Uterus (tissue), 4 donors: ENCODE results near the gene SLC9A8. TPM values are rescaled to one million over a fixed set of nuclear protein-coding genes. Genes with fewer than 3 reads are reported as not detected.
A peak's percentile ranks its signal among the peaks of the same experiment; 100 is the strongest.
"Not testable (repeated sequence)": the region's sequence is repeated elsewhere in the genome, so short reads cannot be mapped to it uniquely, and the experiment has no call there.

Source experiments
- DNase-seq, 2 donors: peaks; one replicate each; pipeline ENCODE4 v3.0.0-alpha.2; 2019 to 2020
- H3K27ac ChIP-seq, 2 donors: fragments of 200-600 bp; sonication (generic); 1 replicate in 1 of 2; 2 replicates in 1 of 2; pipeline ENCODE4 v1.5.1; 2016 to 2018
- H3K27me3 ChIP-seq, 2 donors: fragments of 200-600 bp; sonication (generic); one replicate each; pipeline ENCODE4 v1.5.1; 2018 to 2019; ENCODE audit warnings: control low read depth in 1 of 2
- H3K36me3 ChIP-seq, 2 donors: fragments of 200-600 bp; sonication (generic); one replicate each; pipeline ENCODE4 v1.5.1; 2019; ENCODE audit warnings: control low read depth in 1 of 2
- H3K4me1 ChIP-seq, 2 donors: fragments of 200-600 bp; sonication (generic); one replicate each; pipeline ENCODE4 v1.5.1; 2018 to 2019; ENCODE audit warnings: control low read depth in 1 of 2
- H3K4me3 ChIP-seq, 2 donors: fragments of 200-600 bp; sonication (generic); 1 replicate in 1 of 2; 2 replicates in 1 of 2; pipeline ENCODE4 v1.5.1; 2018 to 2019; ENCODE audit warnings: mild to moderate bottlenecking in 1 of 2
- H3K9me3 ChIP-seq, 2 donors: fragments of 200-600 bp; sonication (generic); one replicate each; pipeline ENCODE4 v1.5.1; 2019; ENCODE audit warnings: control low read depth in 1 of 2
- CTCF ChIP-seq, 4 experiments: fragments of 200-600 bp in 2 of 4; fragments of 450-650 bp in 2 of 4; sonication (generic) in 2 of 4; IDR thresholded peaks; one replicate each; pipeline ENCODE4 v1.5.1; 2016 to 2019; ENCODE audit warnings: antibody characterized with exemption in 4 of 4, mild to moderate bottlenecking in 2 of 4, moderate library complexity in 1 of 4
- POLR2A ChIP-seq, 2 donors: fragments of 450-650 bp; IDR thresholded peaks; one replicate each; pipeline ENCODE4 v1.6.1; 2016; ENCODE audit warnings: antibody characterized with exemption in 2 of 2, mild to moderate bottlenecking in 1 of 2, moderate library complexity in 1 of 2
- intact Hi-C: fragments of 100-400 bp; cut with DNase I; formaldehyde crosslinking; loops from one replicate; pipeline ENCODE4 v1.15.1; 2023; ENCODE audit warnings: low total_unique reads
- total RNA-seq, 4 donors: library from RNA; depleted of rRNA in 3 of 4; stranded (reverse); fragments of >200 nt in 3 of 4; gene quantifications; one replicate each; pipeline versions ENCODE4 v1.1.0 to v1.2.4, GENCODE V29; 2014 to 2023
- donor health status: DM: yes; HTN: yes; CAD: no.

The SLC9A8 gene
- total RNA-seq, 4 donors from 2014 or later: 1.3 to 12.8 (median 4.3) TPM

- H3K27ac ChIP-seq: no peak overlapping the region
- no peaks in the 10 kb centered on the region for H3K27me3 ChIP-seq
- intact Hi-C loops: no loop called here
- peaks cover 0 to 6% of the 10 kb centered on the region in 2 donors for H3K4me1 ChIP-seq
- no peaks in the 10 kb centered on the region for H3K36me3 ChIP-seq
- DNase-seq: no peak
- H3K4me3 ChIP-seq: no peak overlapping the region
- no peak for TF ChIP-seq CTCF (IDR thresholded peaks at IDR 0.05)
- no peak for TF ChIP-seq POLR2A (IDR thresholded peaks at IDR 0.05)
- H3K9me3 ChIP-seq: no peaks in the 10 kb centered on the region
Observed at GRCh38 chr20:49766979-49767521, 45.6 kb upstream of the SLC9A8 start.

GRCh38 chr20:49768204-49769047 is 44.2 kb upstream of the SLC9A8 start:
- H3K9me3 ChIP-seq: no peaks in the 10 kb centered on the region
- DNase-seq: peak; percentile 60 to 81
- TF ChIP-seq CTCF (IDR thresholded peaks at IDR 0.05): no peak
- peaks cover 0 to 6% of the 10 kb centered on the region in 2 donors for H3K4me1 ChIP-seq
- H3K36me3 ChIP-seq: no peaks in the 10 kb centered on the region
- no peak overlapping the region for H3K4me3 ChIP-seq
- intact Hi-C loops: no loop called here
- peak overlapping the region; percentile 68 to 77 for H3K27ac ChIP-seq
- no peaks in the 10 kb centered on the region for H3K27me3 ChIP-seq

GRCh38 chr20:49769048-49769581 is 43.5 kb upstream of the SLC9A8 start:
- Histone ChIP-seq H3K4me3 (no peak overlapping the region), H3K4me1 (peaks cover 0 to 6% of the 10 kb centered on the region in 2 donors)
- intact Hi-C loops: no loop called here

GRCh38 chr20:49770634-49771033 is 42.0 kb upstream of the SLC9A8 start:
- H3K27ac ChIP-seq: no peak overlapping the region
- H3K36me3 ChIP-seq: no peaks in the 10 kb centered on the region
- no peaks in the 10 kb centered on the region for H3K9me3 ChIP-seq
- DNase-seq: no peak
- TF ChIP-seq CTCF (IDR thresholded peaks at IDR 0.05): no peak
- no peak for TF ChIP-seq POLR2A (IDR thresholded peaks at IDR 0.05)
- H3K4me1 ChIP-seq: no peaks in the 10 kb centered on the region
- H3K4me3 ChIP-seq: no peak overlapping the region
- no peaks in the 10 kb centered on the region for H3K27me3 ChIP-seq
- intact Hi-C loops: no loop called here

More at GRCh38 chr20:49769048-49769581, 43.5 kb upstream of the SLC9A8 start:
- peak overlapping the region; percentile 68 to 77 for H3K27ac ChIP-seq
- no peaks in the 10 kb centered on the region for H3K36me3 ChIP-seq
- TF ChIP-seq CTCF (IDR thresholded peaks at IDR 0.05) (no peak), POLR2A (IDR thresholded peaks at IDR 0.05) (no peak)
- no peak for DNase-seq
- no peaks in the 10 kb centered on the region for H3K27me3 ChIP-seq
- no peaks in the 10 kb centered on the region for H3K9me3 ChIP-seq

- intact Hi-C loops: not testable (repeated sequence)
Observed at GRCh38 chr20:49774213-49774612, 38.4 kb upstream of the SLC9A8 start.

More at GRCh38 chr20:49774213-49774612, 38.4 kb upstream of the SLC9A8 start:
- not testable (repeated sequence) for DNase-seq, H3K9me3 ChIP-seq, H3K27me3 ChIP-seq, H3K4me1 ChIP-seq, H3K36me3 ChIP-seq, H3K4me3 ChIP-seq
- peak overlapping the region in 1 of 2 donors; percentile 71 for H3K27ac ChIP-seq
